Endothelial cell of hepatic sinusoid (primary cell): ENCODE results near the gene LRP6.

ENCODE experiments used
- in situ Hi-C: cut with HindIII; loops from 2 replicates; pipeline ENCODE4 v1.10.0; 2017; ENCODE audit warnings: low sequenced_read_pairs

The LRP6 gene

GRCh38 chr12:12217018-12217359 lies 49.9 kb downstream of the LRP6 start:
- in situ Hi-C loops: no loop called here

- in situ Hi-C loops: no loop called here
Measured at GRCh38 chr12:12216349-12217017, 50.4 kb downstream of the LRP6 start.

GRCh38 chr12:12214635-12215131 lies 52.2 kb downstream of the LRP6 start:
- in situ Hi-C loops: no loop called here

GRCh38 chr12:12214201-12214600 lies 52.6 kb downstream of the LRP6 start:
- in situ Hi-C loops: no loop called here

GRCh38 chr12:12212769-12213168 lies 54.1 kb downstream of the LRP6 start:
- in situ Hi-C loops: no loop called here

GRCh38 chr12:12210983-12211382 lies 55.9 kb downstream of the LRP6 start:
- in situ Hi-C loops: no loop called here

GRCh38 chr12:12210416-12210815 lies 56.4 kb downstream of the LRP6 start:
- in situ Hi-C loops: no loop called here

GRCh38 chr12:12209675-12210074 lies 57.2 kb downstream of the LRP6 start:
- in situ Hi-C loops: no loop called here

GRCh38 chr12:12209043-12209442 lies 57.8 kb downstream of the LRP6 start:
- in situ Hi-C loops: no loop called here

GRCh38 chr12:12207746-12208145 lies 59.1 kb downstream of the LRP6 start:
- in situ Hi-C loops: no loop called here

GRCh38 chr12:12206776-12207388 lies 60.0 kb downstream of the LRP6 start:
- in situ Hi-C loops: no loop called here

GRCh38 chr12:12202747-12203146 lies 64.1 kb downstream of the LRP6 start:
- in situ Hi-C loops: no loop called here

GRCh38 chr12:12202105-12202504 lies 64.7 kb downstream of the LRP6 start:
- in situ Hi-C loops: no loop called here

- in situ Hi-C loops: no loop called here
Measured at GRCh38 chr12:12201274-12201758, 65.5 kb downstream of the LRP6 start.

- in situ Hi-C loops: no loop called here
Measured at GRCh38 chr12:12200363-12200762, 66.5 kb downstream of the LRP6 start.

GRCh38 chr12:12198124-12198523 lies 68.7 kb downstream of the LRP6 start:
- in situ Hi-C loops: no loop called here

- in situ Hi-C loops: no loop called here
Measured at GRCh38 chr12:12197128-12197527, 69.7 kb downstream of the LRP6 start.

- in situ Hi-C loops: no loop called here
Measured at GRCh38 chr12:12195516-12195915, 71.3 kb downstream of the LRP6 start.

GRCh38 chr12:12195081-12195480 lies 71.8 kb downstream of the LRP6 start:
- in situ Hi-C loops: no loop called here

GRCh38 chr12:12194206-12194605 lies 72.6 kb downstream of the LRP6 start:
- in situ Hi-C loops: no loop called here

GRCh38 chr12:12191008-12191407 lies 75.8 kb downstream of the LRP6 start:
- in situ Hi-C loops: no loop called here

GRCh38 chr12:12190087-12190809 lies 76.6 kb downstream of the LRP6 start:
- in situ Hi-C loops: no loop called here
